ENCODE results near the gene NLRP1.
A peak's percentile ranks its signal among the peaks of the same experiment; 100 is the strongest.

NLRP1 gene

DNA sequence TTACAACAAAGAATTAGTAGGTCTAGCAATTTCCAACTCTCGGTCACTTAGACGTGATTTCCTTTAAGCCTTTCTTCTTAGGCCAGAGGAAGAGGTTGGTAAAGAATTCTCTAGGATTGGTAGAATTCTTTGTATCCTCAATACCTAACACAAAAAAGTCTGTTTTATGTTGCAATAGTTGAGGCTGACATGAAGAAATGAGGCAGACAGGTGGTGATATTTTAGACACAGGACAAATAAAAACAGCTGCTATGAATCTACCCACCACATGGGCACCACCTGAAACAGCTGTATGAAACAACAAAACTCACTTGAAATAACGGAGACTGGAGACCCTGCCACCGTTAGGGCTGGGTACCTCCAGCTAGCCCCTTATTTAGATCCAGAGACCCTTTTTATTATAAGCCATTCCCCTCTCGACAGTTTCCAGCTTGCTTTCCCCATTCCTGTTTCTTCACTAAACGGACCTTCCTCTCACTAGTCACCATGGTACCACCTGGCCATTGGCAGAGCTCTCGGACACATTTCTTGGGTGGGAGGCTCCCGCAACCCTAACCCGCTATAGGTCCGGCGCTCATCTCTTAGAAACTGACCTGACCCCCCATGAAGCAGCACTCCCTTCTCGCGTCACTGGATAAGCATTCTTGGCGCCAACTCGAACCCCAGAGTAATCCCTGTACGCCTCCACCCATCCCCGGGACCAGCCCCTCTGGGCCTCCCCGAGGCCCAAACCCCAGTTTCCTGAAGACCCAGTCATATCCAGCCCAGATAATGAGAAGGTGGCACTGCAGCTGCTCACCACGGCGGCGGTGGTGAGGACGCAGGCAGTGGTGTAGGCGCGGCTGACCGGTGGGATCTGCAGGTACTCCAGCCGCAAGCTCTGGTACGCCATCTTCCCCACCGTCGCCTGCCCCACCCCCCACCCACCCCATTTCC lies 98.8 kb downstream of the NLRP1 start, which contains the start of gene DERL2:
Gene DERL2, minus strand, starts transcription at position 909 of the 936 bp plus-strand sequence. Its CDS starts 17 bp downstream, at position 892.
- peak within 1 kb of the TSS; percentile 86 for H3K4me3 ChIP-seq (ENCODE audit: low read depth, low read length)
- ChIA-PET POLR2A (interaction anchor here (1.0 to 1.5 kb wide), 6 partner anchors 14 to 41 kb away, joined by 4 to 7 read pairs (median 5); partner anchors contain the start of gene DHX33), CTCF (interaction anchor here (1.0 to 2.8 kb wide), 8 partner anchors 12 to 235 kb away, joined by 3 to 11 read pairs (median 4); partner anchors contain the start of gene C1QBP)
- no peak for DNase-seq (ENCODE audit: low read depth, low spot score)
- TF ChIP-seq, protein P1, sequence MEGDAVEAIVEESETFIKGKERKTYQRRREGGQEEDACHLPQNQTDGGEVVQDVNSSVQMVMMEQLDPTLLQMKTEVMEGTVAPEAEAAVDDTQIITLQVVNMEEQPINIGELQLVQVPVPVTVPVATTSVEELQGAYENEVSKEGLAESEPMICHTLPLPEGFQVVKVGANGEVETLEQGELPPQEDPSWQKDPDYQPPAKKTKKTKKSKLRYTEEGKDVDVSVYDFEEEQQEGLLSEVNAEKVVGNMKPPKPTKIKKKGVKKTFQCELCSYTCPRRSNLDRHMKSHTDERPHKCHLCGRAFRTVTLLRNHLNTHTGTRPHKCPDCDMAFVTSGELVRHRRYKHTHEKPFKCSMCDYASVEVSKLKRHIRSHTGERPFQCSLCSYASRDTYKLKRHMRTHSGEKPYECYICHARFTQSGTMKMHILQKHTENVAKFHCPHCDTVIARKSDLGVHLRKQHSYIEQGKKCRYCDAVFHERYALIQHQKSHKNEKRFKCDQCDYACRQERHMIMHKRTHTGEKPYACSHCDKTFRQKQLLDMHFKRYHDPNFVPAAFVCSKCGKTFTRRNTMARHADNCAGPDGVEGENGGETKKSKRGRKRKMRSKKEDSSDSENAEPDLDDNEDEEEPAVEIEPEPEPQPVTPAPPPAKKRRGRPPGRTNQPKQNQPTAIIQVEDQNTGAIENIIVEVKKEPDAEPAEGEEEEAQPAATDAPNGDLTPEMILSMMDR (IDR thresholded peaks at IDR 0.05; ENCODE audit: insufficient read depth, low read length, missing control alignments): no peak

DNA sequence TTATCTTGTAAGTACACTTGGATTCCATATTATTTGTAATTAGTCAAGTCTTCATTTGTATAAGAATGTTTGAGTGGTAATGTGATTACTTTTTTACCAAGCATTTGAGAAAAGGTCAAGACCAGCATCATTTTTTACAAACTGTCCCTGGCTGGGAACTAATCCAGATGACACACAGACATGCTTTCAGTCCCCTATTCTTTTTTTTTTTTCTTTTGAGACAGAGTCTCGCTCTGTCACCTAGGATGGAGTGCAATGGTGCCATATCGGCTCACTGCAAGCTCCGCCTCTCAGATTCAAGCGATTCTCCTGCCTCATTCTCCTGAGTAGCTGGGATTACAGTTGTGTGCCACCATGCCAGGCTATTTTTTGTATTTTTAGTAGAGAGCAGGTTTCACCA lies 102.9 kb downstream of the NLRP1 start:
- H3K4me3 ChIP-seq (ENCODE audit: low read depth, low read length): no peak overlapping the region
- ChIA-PET POLR2A (no interaction called here), CTCF (no interaction called here)
- TF ChIP-seq, protein P1 (IDR thresholded peaks at IDR 0.05; ENCODE audit: insufficient read depth, low read length, missing control alignments): no peak
- DNase-seq (ENCODE audit: low read depth, low spot score): no peak

DNA sequence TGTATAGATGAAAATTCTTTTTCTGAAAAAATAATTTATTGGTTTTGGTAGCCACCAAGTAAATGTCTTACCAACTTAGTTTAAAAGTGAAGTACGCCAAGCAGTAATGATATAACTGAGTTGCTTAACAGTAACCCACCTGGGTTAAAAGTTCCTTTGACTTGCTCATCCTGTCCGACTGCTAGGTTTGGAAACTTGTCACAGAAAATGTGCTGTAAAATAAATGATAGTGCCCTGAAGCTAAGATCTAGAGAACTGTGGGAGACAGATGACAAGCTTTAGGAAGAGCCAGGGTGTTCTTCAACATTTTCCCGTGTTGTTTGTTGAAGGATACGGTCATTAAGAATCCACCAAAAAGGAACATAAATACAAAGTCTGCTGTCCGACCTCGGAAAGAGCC lies 103.3 kb downstream of the NLRP1 start:
- H3K4me3 ChIP-seq (ENCODE audit: low read depth, low read length): no peak overlapping the region
- no peak for DNase-seq (ENCODE audit: low read depth, low spot score)
- TF ChIP-seq, protein P1 (IDR thresholded peaks at IDR 0.05; ENCODE audit: insufficient read depth, low read length, missing control alignments): no peak
- ChIA-PET CTCF (interaction anchor here (1.0 kb wide), 1 partner anchor 10 kb away, joined by 3 read pairs; no protein-coding TSS in a partner anchor), POLR2A (no interaction called here)

DNA sequence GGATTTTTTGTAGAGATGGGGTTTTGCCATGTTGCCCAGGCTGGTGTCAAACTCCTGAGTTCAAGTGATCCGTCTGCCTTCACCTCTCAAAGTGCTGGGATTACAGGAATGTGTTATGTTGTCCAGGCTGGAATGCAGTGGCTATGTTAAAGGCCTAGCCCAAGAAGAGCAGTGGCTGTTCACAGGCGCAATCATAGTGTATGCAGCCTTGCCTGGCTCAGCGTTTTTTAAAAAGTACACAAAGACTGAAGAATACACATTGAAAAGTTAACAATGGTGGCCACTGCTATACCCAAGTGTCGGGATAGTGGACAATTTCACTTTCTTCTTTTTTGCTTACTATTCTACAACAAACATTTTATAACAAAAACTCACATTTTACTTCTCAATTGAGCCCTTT lies 105.3 kb downstream of the NLRP1 start:
- ChIA-PET POLR2A (no interaction called here), CTCF (no interaction called here)
- no peak for DNase-seq (ENCODE audit: low read depth, low spot score)
- H3K4me3 ChIP-seq (ENCODE audit: low read depth, low read length): no peak overlapping the region
- TF ChIP-seq, protein P1 (IDR thresholded peaks at IDR 0.05; ENCODE audit: insufficient read depth, low read length, missing control alignments): no peak

DNA sequence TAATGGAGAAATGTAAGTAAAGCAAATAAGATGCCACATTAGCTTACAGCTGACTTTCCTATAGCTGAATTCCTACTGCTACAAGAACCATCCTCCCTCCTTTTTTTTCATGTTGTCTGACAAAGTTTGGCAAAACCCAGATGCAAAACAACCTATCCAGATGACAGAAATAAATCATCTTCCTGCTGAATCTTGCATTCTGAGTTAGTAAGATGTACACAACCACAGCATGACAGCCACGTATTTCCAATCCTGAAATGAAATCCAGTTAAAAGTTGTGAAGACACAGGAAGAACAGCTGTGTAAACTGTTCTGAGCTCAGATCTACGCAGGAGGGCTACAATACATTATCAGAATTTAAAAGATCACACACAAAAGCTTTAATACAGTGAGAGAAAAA lies 110.4 kb downstream of the NLRP1 start:
- CTCF ChIA-PET: interaction anchor here (1.2 to 2.8 kb wide), 3 partner anchors 10 to 35 kb away, joined by 3 to 11 read pairs (median 8); partner anchors contain the start of gene C1QBP
- POLR2A ChIA-PET: no interaction called here
- no peak for DNase-seq (ENCODE audit: low read depth, low spot score)
- TF ChIP-seq, protein P1 (IDR thresholded peaks at IDR 0.05; ENCODE audit: insufficient read depth, low read length, missing control alignments): no peak
- no peak overlapping the region for H3K4me3 ChIP-seq (ENCODE audit: low read depth, low read length)

DNA sequence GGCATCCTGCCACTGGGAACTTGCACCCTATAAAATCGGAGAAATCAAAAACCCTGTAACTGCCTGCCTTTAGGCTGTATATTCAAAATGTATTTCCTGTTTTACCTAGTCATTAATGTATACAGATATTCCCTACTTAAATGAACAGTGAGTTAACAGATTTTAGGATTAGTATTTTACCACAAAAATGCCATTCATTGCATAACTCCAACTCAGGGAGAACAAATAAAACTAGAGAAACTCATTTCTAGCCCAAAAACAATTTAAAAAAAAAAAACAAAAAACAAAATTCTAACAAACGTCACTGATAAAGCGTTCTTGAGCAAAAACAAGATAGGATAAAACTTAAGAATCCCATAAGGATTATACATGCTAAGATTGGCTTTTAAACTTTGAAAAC lies 111.8 kb downstream of the NLRP1 start:
- CTCF ChIA-PET: interaction anchor here (2.8 kb wide), 1 partner anchor 12 kb away, joined by 11 read pairs; no protein-coding TSS in a partner anchor
- POLR2A ChIA-PET: no interaction called here
- no peak overlapping the region for H3K4me3 ChIP-seq (ENCODE audit: low read depth, low read length)
- no peak for DNase-seq (ENCODE audit: low read depth, low spot score)
- TF ChIP-seq, protein P1 (IDR thresholded peaks at IDR 0.05; ENCODE audit: insufficient read depth, low read length, missing control alignments): no peak

All from AG04449 (cell line).